Astrocyte of the cerebellum (primary cell): ENCODE measurements around the gene OR4D9.
A peak's percentile ranks its signal among the peaks of the same experiment; 100 is the strongest.

Experiments used
- DNase-seq: peaks from one replicate; pipeline ENCODE4 v3.0.0-alpha.2; 2011; ENCODE audit warnings: low read depth
- H3K4me3 ChIP-seq: 2 replicates; pipeline ENCODE4 v1.5.1; 2011; ENCODE audit warnings: mild to moderate bottlenecking, low read depth, low read length, moderate library complexity
- in situ Hi-C: cut with HindIII; loops from 2 replicates; pipeline ENCODE4 v1.10.0; 2017; ENCODE audit warnings: low sequenced_read_pairs
- TF ChIP-seq, protein P1 (sequence below): IDR thresholded peaks from 2 replicates; pipeline ENCODE4 v1.5.1; 2012; ENCODE audit warnings: low read length, low read depth, moderate library complexity, mild to moderate bottlenecking; ENCODE audit errors: missing control alignments

Gene OR4D9

DNA sequence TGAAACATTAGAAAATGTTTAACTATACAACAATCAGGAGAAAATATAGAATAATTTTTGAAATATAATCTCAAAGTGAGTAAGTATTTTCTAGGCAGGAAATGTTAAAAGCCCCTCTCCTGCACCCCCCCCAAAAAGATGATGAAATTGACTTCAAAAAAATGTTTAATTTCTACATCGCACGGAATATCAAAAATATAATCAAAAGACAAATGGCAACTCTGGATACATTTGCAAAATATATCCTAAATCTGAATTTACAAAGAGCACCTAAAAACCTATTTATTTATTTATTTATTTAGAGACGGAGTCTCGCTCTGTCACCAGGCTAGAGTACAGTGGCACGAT, 36.9 kb downstream of the OR4D9 start:
- no peak overlapping the region for H3K4me3 ChIP-seq
- in situ Hi-C loops: no loop called here
- TF ChIP-seq, protein P1, sequence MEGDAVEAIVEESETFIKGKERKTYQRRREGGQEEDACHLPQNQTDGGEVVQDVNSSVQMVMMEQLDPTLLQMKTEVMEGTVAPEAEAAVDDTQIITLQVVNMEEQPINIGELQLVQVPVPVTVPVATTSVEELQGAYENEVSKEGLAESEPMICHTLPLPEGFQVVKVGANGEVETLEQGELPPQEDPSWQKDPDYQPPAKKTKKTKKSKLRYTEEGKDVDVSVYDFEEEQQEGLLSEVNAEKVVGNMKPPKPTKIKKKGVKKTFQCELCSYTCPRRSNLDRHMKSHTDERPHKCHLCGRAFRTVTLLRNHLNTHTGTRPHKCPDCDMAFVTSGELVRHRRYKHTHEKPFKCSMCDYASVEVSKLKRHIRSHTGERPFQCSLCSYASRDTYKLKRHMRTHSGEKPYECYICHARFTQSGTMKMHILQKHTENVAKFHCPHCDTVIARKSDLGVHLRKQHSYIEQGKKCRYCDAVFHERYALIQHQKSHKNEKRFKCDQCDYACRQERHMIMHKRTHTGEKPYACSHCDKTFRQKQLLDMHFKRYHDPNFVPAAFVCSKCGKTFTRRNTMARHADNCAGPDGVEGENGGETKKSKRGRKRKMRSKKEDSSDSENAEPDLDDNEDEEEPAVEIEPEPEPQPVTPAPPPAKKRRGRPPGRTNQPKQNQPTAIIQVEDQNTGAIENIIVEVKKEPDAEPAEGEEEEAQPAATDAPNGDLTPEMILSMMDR: no peak
- no peak for DNase-seq

DNA sequence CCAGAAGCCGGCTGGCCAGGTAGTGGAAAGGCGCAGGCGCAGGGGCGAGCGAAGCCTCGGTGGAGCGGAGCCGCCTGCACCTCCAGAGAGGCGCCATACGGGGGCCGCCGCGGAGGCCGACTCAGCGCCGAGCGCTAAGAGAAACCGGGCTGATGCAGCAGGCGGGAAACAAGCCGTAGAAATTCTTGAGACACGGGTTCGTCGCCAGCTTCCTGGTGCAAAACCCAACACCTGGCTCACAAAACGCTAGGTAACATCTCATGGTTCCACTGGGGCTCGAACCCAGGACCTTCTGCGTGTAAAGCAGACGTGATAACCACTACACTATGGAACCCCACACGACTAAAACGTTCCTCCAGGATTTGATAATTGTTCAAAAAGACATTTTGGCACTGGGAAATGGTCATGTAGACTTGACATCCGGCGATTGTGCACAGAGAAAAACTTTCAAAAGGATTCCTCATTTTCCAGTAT, 39.1 kb downstream of the OR4D9 start:
- TF ChIP-seq, protein P1: peak; percentile 47
- peak; percentile 89 for DNase-seq
- in situ Hi-C loops: loop anchor here (5.0 kb wide), 1 partner anchor 117 kb away; the partner anchor contains the start of gene PATL1
- peak overlapping the region; percentile 57 for H3K4me3 ChIP-seq

- in situ Hi-C loops: loop anchor here (5.0 kb wide), 1 partner anchor 116 kb away; the partner anchor contains the start of gene PATL1
- DNase-seq: peak; percentile 84
- peak overlapping the region; percentile 57 for H3K4me3 ChIP-seq
- TF ChIP-seq, protein P1: no peak
These were observed 39.7 kb downstream of the OR4D9 start for GRCh38 chr11:59550842-59551658.

GRCh38 chr11:59551659-59552521, 40.6 kb downstream of the OR4D9 start:
- TF ChIP-seq, protein P1: no peak
- in situ Hi-C loops: loop anchor here (5.0 kb wide), 1 partner anchor 115 kb away; the partner anchor contains the start of gene PATL1
- no peak for DNase-seq
- peak overlapping the region; percentile 57 for H3K4me3 ChIP-seq

DNA sequence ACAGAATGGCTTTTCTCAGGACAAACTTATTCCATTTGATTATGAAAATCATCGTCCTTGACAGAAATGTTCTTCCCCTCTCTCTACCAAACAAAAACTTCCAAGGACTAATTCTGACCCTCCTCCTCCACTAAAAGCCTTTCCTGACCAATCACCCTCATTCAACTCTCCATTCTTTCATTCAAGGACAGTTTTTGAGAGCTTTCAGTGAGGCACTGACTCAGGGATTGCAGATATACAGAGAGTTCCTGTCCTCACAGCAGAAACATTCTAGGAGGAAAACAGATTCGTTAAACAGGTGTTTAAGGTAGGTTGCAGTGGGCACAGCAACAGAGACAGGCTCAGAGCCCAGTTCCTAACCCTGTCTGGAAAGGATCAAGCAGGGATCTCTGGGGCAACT, 41.5 kb downstream of the OR4D9 start:
- TF ChIP-seq, protein P1: no peak
- no peak for DNase-seq
- no peak overlapping the region for H3K4me3 ChIP-seq
- in situ Hi-C loops: loop anchor here (5.0 kb wide), 1 partner anchor 114 kb away; the partner anchor contains the start of gene PATL1

DNA sequence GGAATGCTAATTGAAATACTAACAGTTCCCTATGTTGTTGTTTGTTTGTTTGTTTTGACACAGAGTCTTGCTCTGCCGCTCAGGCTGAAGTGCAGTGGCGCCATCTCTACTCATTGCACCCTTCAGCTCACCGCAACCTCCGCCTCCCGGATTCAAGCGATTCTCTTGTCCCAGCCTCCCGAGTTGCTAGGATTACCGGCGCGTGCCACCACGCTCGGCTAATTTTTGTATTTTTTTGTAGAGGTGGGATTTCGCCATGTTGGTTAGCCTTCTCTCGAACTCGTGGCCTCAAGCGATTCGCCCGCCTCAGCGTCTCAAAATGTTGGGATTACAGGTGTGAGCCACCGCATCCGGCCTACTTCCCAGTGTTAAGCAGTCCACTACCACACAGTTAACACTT, 42.0 kb downstream of the OR4D9 start:
- in situ Hi-C loops: loop anchor here (5.0 kb wide), 1 partner anchor 114 kb away; the partner anchor contains the start of gene PATL1
- TF ChIP-seq, protein P1: no peak
- H3K4me3 ChIP-seq: no peak overlapping the region
- no peak for DNase-seq
